ENCODE data around the gene MYCL.
A peak's percentile ranks its signal among the peaks of the same experiment; 100 is the strongest.

MYCL gene

DNA sequence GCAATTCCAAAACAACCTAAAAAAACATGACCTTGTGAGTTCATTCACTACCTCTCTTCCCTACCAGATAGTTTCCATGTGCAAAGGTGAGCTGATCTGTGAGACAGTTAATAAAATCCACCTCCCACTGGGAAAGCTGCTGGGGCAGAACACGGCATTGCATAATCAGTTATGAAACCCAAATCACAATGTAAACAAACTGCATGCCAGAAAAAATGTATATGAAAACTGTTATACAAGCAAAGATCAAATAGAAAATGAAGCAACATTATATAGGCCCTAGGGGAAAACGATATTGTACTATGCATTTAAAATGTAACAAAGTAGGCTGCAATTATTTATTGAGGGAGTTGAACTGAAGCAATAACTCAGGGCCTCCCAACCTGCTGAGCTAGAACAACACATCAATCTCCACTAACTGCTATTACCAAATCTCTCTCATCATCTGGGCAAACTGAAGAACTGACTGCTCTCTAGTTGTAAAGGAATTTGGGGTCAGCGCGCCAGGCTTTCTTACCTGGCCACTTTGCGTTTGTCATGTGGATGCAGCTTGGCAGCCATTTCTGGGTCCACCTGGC, 49.4 kb downstream of the MYCL start:
- DNase-seq (ENCODE audit: low spot score): no peak

DNA sequence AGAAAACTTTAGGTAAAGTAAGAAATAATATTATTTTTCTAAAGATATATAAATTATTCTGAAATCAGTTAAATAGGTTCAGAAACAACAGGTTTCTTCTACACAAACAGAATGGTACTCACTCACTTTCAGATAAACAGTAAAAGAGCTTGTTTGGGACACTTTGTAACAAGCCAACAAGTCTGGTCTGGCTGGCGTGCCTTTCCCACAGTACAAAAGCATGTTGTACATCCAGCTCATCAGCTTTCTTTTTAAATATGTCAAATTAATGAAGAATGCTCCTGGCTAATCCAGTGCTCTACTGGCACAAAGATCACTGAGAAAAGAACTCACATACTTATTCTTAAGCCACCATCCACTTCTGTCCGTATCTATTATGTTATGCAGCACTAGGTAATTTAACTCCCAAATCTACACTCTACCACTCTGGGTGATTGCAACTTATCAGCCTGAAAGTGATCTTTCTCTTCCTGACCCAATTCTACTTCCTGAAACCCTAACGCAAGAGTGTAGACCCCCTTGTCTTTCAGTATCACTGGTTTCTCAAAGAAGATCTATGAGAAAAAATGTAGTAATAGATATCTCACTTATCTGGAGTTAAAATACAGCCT, 51.0 kb downstream of the MYCL start:
- no peak for DNase-seq (ENCODE audit: low spot score)

- DNase-seq (ENCODE audit: low spot score): no peak
Measured at GRCh38 chr1:39849203-39849602, 52.5 kb downstream of the MYCL start.

- no peak for DNase-seq (ENCODE audit: low spot score)
Measured at GRCh38 chr1:39847940-39848339, 53.8 kb downstream of the MYCL start.

- DNase-seq (ENCODE audit: low spot score): no peak
Measured at GRCh38 chr1:39846796-39847195, 54.9 kb downstream of the MYCL start.

DNA sequence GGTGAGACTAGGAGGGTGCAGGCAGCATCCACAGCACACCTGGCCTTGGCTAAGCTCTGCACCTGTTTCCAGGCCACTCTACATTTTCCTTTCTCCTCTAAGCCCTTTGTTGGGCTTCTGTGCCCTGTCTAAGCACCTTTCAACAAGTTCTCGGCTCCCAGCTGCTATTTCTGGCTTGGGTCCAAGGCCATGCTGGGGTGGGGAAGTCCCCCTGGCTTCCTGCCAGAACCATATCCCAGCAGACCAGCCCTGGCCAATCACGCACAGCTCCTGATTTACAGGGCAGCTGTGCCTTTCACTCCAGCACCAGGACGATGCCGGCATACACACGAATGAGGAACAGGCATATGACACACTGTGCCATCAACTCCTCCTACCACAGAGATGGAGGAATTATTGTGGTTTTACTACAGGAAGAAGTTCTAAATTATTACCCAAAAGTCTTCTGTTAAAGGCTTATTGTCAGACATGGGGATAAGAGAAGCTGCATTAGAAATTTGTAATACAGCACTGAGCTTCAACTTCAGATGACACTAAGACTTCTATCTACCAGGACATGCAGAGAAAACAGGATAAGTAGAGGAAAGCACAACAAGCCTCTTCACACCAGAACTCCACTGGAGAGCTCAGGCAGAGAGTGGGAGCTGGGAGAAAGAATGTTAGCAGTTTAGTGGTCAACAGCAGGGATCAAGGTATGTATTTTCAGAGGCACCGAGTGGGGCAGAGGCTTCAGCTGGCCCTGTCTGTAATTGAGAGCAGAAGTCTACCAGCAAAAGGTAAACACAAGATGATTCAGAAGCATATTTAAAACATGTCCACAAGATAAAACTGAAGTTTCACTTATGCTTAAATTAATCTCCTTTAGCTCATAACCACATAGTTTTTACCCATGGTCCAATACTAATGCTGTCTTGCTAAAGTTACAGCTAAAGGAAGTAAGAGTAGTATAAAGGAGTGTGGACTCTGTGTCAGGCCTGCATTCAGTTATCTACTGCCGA, 55.8 kb downstream of the MYCL start:
- DNase-seq (ENCODE audit: low spot score): peak; percentile 92

All from SW480 (cell line).